ENCODE results near the gene L3MBTL4. TPM values are rescaled to one million over a fixed set of nuclear protein-coding genes. Genes with fewer than 3 reads are reported as not detected.

Gene L3MBTL4
- total RNA-seq, 3 donors from 2014 or later = 0.40 to 0.49 (median 0.42) TPM

GRCh38 chr18:5995626-5996025 lies 419.1 kb downstream of the L3MBTL4 start:
- H3K9me3 Mint-ChIP-seq = peaks cover 13% of the 10 kb centered on the region
- H3K36me3 Mint-ChIP-seq (ENCODE audit: insufficient read depth) = no peaks in the 10 kb centered on the region

GRCh38 chr18:5993938-5994337 lies 420.8 kb downstream of the L3MBTL4 start:
- ATAC-seq (no peak), DNase-seq (no peak)
- Mint-ChIP-seq H3K9me3 (no peaks in the 10 kb centered on the region), H3K27me3 (ENCODE audit: low read depth) (peaks cover 3% of the 10 kb centered on the region), H3K4me1 (ENCODE audit: low read depth) (no peaks in the 10 kb centered on the region), H3K4me3 (no peak overlapping the region), H3K36me3 (ENCODE audit: insufficient read depth) (no peaks in the 10 kb centered on the region)

More at GRCh38 chr18:5995626-5996025, 419.1 kb downstream of the L3MBTL4 start:
- no peak overlapping the region for H3K4me3 Mint-ChIP-seq
- H3K27me3 Mint-ChIP-seq (ENCODE audit: low read depth) = peaks cover 3% of the 10 kb centered on the region
- no peaks in the 10 kb centered on the region for H3K4me1 Mint-ChIP-seq (ENCODE audit: low read depth)
- DNase-seq (no peak), ATAC-seq (no peak)

- H3K9me3 Mint-ChIP-seq = no peaks in the 10 kb centered on the region
- ATAC-seq (no peak), DNase-seq (no peak)
- H3K4me1 Mint-ChIP-seq (ENCODE audit: low read depth) = no peaks in the 10 kb centered on the region
- H3K27me3 Mint-ChIP-seq (ENCODE audit: low read depth) = no peaks in the 10 kb centered on the region
- no peak overlapping the region for H3K4me3 Mint-ChIP-seq
- no peaks in the 10 kb centered on the region for H3K36me3 Mint-ChIP-seq (ENCODE audit: insufficient read depth)
These were observed 422.3 kb downstream of the L3MBTL4 start for GRCh38 chr18:5992381-5992780.

- no peaks in the 10 kb centered on the region for H3K36me3 Mint-ChIP-seq (ENCODE audit: insufficient read depth)
- H3K4me1 Mint-ChIP-seq (ENCODE audit: low read depth) = no peaks in the 10 kb centered on the region
- H3K9me3 Mint-ChIP-seq = no peaks in the 10 kb centered on the region
- H3K27me3 Mint-ChIP-seq (ENCODE audit: low read depth) = no peaks in the 10 kb centered on the region
- ATAC-seq (no peak), DNase-seq (no peak)
- H3K4me3 Mint-ChIP-seq = no peak overlapping the region
These were observed 427.5 kb downstream of the L3MBTL4 start for GRCh38 chr18:5987249-5987648.

GRCh38 chr18:5986257-5986931 lies 428.3 kb downstream of the L3MBTL4 start:
- no peak overlapping the region for H3K4me3 Mint-ChIP-seq

GRCh38 chr18:5984245-5984644 lies 430.5 kb downstream of the L3MBTL4 start:
- Mint-ChIP-seq H3K27me3 (ENCODE audit: low read depth) (no peaks in the 10 kb centered on the region), H3K4me1 (ENCODE audit: low read depth) (no peaks in the 10 kb centered on the region), H3K9me3 (no peaks in the 10 kb centered on the region), H3K4me3 (no peak overlapping the region), H3K36me3 (ENCODE audit: insufficient read depth) (no peaks in the 10 kb centered on the region)
- ATAC-seq (no peak), DNase-seq (no peak)

More at GRCh38 chr18:5986257-5986931, 428.3 kb downstream of the L3MBTL4 start:
- Mint-ChIP-seq H3K4me1 (ENCODE audit: low read depth) (no peaks in the 10 kb centered on the region), H3K36me3 (ENCODE audit: insufficient read depth) (no peaks in the 10 kb centered on the region), H3K27me3 (ENCODE audit: low read depth) (no peaks in the 10 kb centered on the region), H3K9me3 (no peaks in the 10 kb centered on the region)
- DNase-seq = no peak
- no peak for ATAC-seq

GRCh38 chr18:5983488-5983887 lies 431.2 kb downstream of the L3MBTL4 start:
- Mint-ChIP-seq H3K4me3 (no peak overlapping the region), H3K9me3 (no peaks in the 10 kb centered on the region), H3K4me1 (ENCODE audit: low read depth) (no peaks in the 10 kb centered on the region), H3K36me3 (ENCODE audit: insufficient read depth) (no peaks in the 10 kb centered on the region), H3K27me3 (ENCODE audit: low read depth) (no peaks in the 10 kb centered on the region)
- ATAC-seq = no peak
- no peak for DNase-seq

- no peaks in the 10 kb centered on the region for H3K27me3 Mint-ChIP-seq (ENCODE audit: low read depth)
- no peaks in the 10 kb centered on the region for H3K4me1 Mint-ChIP-seq (ENCODE audit: low read depth)
- H3K36me3 Mint-ChIP-seq (ENCODE audit: insufficient read depth) = no peaks in the 10 kb centered on the region
- ATAC-seq = no peak
- H3K4me3 Mint-ChIP-seq = no peak overlapping the region
- DNase-seq = no peak
- no peaks in the 10 kb centered on the region for H3K9me3 Mint-ChIP-seq
These were observed 432.4 kb downstream of the L3MBTL4 start for GRCh38 chr18:5982332-5982731.

GRCh38 chr18:5980721-5981120 lies 434.0 kb downstream of the L3MBTL4 start:
- ATAC-seq (no peak), DNase-seq (no peak)
- no peaks in the 10 kb centered on the region for H3K4me1 Mint-ChIP-seq (ENCODE audit: low read depth)
- H3K9me3 Mint-ChIP-seq = no peaks in the 10 kb centered on the region
- no peak overlapping the region for H3K4me3 Mint-ChIP-seq
- no peaks in the 10 kb centered on the region for H3K36me3 Mint-ChIP-seq (ENCODE audit: insufficient read depth)
- no peaks in the 10 kb centered on the region for H3K27me3 Mint-ChIP-seq (ENCODE audit: low read depth)

- H3K27me3 Mint-ChIP-seq (ENCODE audit: low read depth) = no peaks in the 10 kb centered on the region
- H3K4me1 Mint-ChIP-seq (ENCODE audit: low read depth) = no peaks in the 10 kb centered on the region
- no peaks in the 10 kb centered on the region for H3K9me3 Mint-ChIP-seq
- no peaks in the 10 kb centered on the region for H3K36me3 Mint-ChIP-seq (ENCODE audit: insufficient read depth)
- no peak for ATAC-seq
- DNase-seq = no peak
- no peak overlapping the region for H3K4me3 Mint-ChIP-seq
These were observed 434.7 kb downstream of the L3MBTL4 start for GRCh38 chr18:5979971-5980457.

- H3K4me1 Mint-ChIP-seq (ENCODE audit: low read depth) = no peaks in the 10 kb centered on the region
- H3K27me3 Mint-ChIP-seq (ENCODE audit: low read depth) = no peaks in the 10 kb centered on the region
- H3K4me3 Mint-ChIP-seq = no peak overlapping the region
- no peak for ATAC-seq
- H3K9me3 Mint-ChIP-seq = no peaks in the 10 kb centered on the region
- no peaks in the 10 kb centered on the region for H3K36me3 Mint-ChIP-seq (ENCODE audit: insufficient read depth)
- DNase-seq = no peak
These were observed 435.4 kb downstream of the L3MBTL4 start for GRCh38 chr18:5979176-5979888.

DNA sequence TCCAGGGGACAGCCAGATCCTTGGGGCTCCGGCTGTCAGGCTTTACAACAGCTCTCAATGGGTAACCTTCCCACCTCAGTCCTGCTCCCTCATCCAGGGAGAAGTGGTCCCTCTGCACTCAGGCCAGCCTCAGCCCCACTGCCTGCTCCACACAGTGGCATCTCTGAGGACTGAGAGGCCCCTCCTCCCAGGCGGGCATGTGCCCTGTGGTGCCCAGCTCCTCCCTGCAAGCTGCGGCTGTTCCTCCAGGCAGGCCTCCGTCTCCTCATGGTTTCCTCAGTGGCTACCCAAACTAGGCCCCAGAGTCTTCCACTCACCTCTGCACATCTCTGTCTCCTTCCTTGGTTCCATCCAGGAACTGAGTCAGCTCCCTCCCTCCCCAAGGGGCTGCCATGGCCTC lies 437.7 kb downstream of the L3MBTL4 start:
- Mint-ChIP-seq H3K9me3 (no peaks in the 10 kb centered on the region), H3K4me1 (ENCODE audit: low read depth) (no peaks in the 10 kb centered on the region), H3K27me3 (ENCODE audit: low read depth) (no peaks in the 10 kb centered on the region), H3K4me3 (no peak overlapping the region), H3K36me3 (ENCODE audit: insufficient read depth) (no peaks in the 10 kb centered on the region)
- peak in 1 of 2 donors; percentile 15 for ATAC-seq
- no peak for DNase-seq

GRCh38 chr18:5975111-5976002 lies 439.4 kb downstream of the L3MBTL4 start:
- no peak for ATAC-seq

DNA sequence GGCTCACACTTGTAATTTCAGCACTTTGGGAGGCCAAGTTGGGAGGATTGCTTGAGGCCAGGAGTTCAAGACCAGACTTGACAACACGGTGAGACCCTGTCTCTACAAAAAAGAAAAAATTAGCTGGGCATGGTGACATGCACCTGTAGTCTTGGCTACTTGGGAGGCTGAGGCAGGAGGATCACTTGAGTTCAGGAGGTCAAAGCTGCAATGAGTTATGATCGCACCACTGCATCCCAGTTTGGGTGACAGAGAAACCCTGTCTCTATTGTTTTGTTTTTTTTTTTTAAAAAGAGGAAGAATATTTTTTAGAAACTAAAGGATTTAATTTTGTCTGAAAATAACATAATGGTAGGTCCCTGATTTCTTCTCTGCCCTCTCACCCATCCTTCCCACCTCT lies 440.0 kb downstream of the L3MBTL4 start:
- Mint-ChIP-seq H3K4me3 (no peak overlapping the region), H3K36me3 (ENCODE audit: insufficient read depth) (no peaks in the 10 kb centered on the region), H3K9me3 (no peaks in the 10 kb centered on the region), H3K4me1 (ENCODE audit: low read depth) (no peaks in the 10 kb centered on the region), H3K27me3 (ENCODE audit: low read depth) (no peaks in the 10 kb centered on the region)
- no peak for DNase-seq
- no peak for ATAC-seq

More at GRCh38 chr18:5975111-5976002, 439.4 kb downstream of the L3MBTL4 start:
- Mint-ChIP-seq H3K4me1 (ENCODE audit: low read depth) (no peaks in the 10 kb centered on the region), H3K9me3 (no peaks in the 10 kb centered on the region), H3K36me3 (ENCODE audit: insufficient read depth) (no peaks in the 10 kb centered on the region), H3K4me3 (no peak overlapping the region), H3K27me3 (ENCODE audit: low read depth) (no peaks in the 10 kb centered on the region)
- DNase-seq = no peak
